GM23338 (cell line): ENCODE data around the gene CD180. TPM values are rescaled to one million over a fixed set of nuclear protein-coding genes. Genes with fewer than 3 reads are reported as not detected.

Experiments used
- ATAC-seq: fragments of 200-7000 bp; cut with Tn5 transposase; 3 replicates; pipeline ENCODE4 v1.9.1; 2020
- DNase-seq: peaks from one replicate; pipeline ENCODE4 v3.0.0-alpha.2; 2015; ENCODE audit warnings: low spot score
- H2AFZ ChIP-seq: fragments of 200-600 bp; sonication (generic); 2 replicates; pipeline ENCODE4 v1.8.0; 2016; ENCODE audit warnings: antibody characterized with exemption, mild to moderate bottlenecking, moderate library complexity
- H3F3A ChIP-seq: fragments of 200-600 bp; sonication (generic); replicated peaks from 2 replicates; pipeline ENCODE4 v1.8.0; 2017; ENCODE audit warnings: antibody characterized with exemption, mixed run types, low read depth
- H3K27ac ChIP-seq: fragments of 200-600 bp; sonication (generic); 2 replicates; pipeline ENCODE4 v1.6.1; 2016; ENCODE audit warnings: low read depth
- H3K27me3 ChIP-seq: fragments of 200-600 bp; sonication (generic); 2 replicates; pipeline ENCODE4 v1.8.0; 2016; ENCODE audit warnings: mild to moderate bottlenecking, mixed run types, moderate library complexity; ENCODE audit not compliant: insufficient read depth
- H3K36me3 ChIP-seq: fragments of 200-600 bp; sonication (generic); 2 replicates; pipeline ENCODE4 v1.8.0; 2016; ENCODE audit warnings: mild to moderate bottlenecking; ENCODE audit not compliant: insufficient read depth
- H3K4me1 ChIP-seq: fragments of 200-600 bp; sonication (generic); 2 replicates; pipeline ENCODE4 v1.8.0; 2016; ENCODE audit warnings: mild to moderate bottlenecking, moderate library complexity; ENCODE audit not compliant: insufficient read depth
- H3K4me2 ChIP-seq: fragments of 200-600 bp; sonication (generic); 2 replicates; pipeline ENCODE4 v1.7.1; 2017; ENCODE audit warnings: mixed run types
- H3K4me3 ChIP-seq: fragments of 200-600 bp; sonication (generic); 2 replicates; pipeline ENCODE4 v1.6.1; 2016; ENCODE audit warnings: mixed run types
- H3K79me2 ChIP-seq: fragments of 200-600 bp; sonication (generic); replicated peaks from 2 replicates; pipeline ENCODE4 v1.8.0; 2017; ENCODE audit warnings: mild to moderate bottlenecking; ENCODE audit not compliant: insufficient read depth
- H3K9me2 ChIP-seq: fragments of 200-600 bp; sonication (generic); 2 replicates; pipeline ENCODE4 v1.8.0; 2017; ENCODE audit not compliant: insufficient read depth
- H4K20me1 ChIP-seq: fragments of 200-600 bp; sonication (generic); replicated peaks from 2 replicates; pipeline ENCODE4 v1.8.0; 2017; ENCODE audit warnings: mild to moderate bottlenecking; ENCODE audit not compliant: insufficient read depth
- H3K27ac Mint-ChIP-seq: 2 replicates; pipeline ENCODE4 v1.8.0; 2020; ENCODE audit warnings: inconsistent platforms, mild to moderate bottlenecking, moderate library complexity, mixed read lengths
- H3K27me3 Mint-ChIP-seq: 3 replicates; pipeline ENCODE4 v1.8.0; 2022; ENCODE audit warnings: low read depth, mild to moderate bottlenecking, moderate library complexity, mixed read lengths, inconsistent platforms; ENCODE audit not compliant: insufficient read depth, poor library complexity
- H3K36me3 Mint-ChIP-seq: 3 replicates; pipeline ENCODE4 v1.8.0; 2021; ENCODE audit warnings: low read depth, mild to moderate bottlenecking, inconsistent platforms, moderate library complexity, mixed read lengths
- H3K4me1 Mint-ChIP-seq: 3 replicates; pipeline ENCODE4 v1.8.0; 2020; ENCODE audit warnings: mild to moderate bottlenecking, inconsistent platforms, mixed read lengths
- H3K4me3 Mint-ChIP-seq: 3 replicates; pipeline ENCODE4 v1.8.0; 2021; ENCODE audit warnings: moderate library complexity, mild to moderate bottlenecking, inconsistent platforms, mixed read lengths
- H3K9me3 Mint-ChIP-seq: 3 replicates; pipeline ENCODE4 v1.8.0; 2020; ENCODE audit warnings: moderate library complexity, mild to moderate bottlenecking, inconsistent platforms, mixed read lengths
- EZH2 ChIP-seq: fragments of 200-600 bp; sonication (generic); IDR thresholded peaks from one replicate; pipeline ENCODE4 v1.8.0; 2017; ENCODE audit warnings: antibody characterized with exemption, mild to moderate bottlenecking, low read depth; ENCODE audit not compliant: unreplicated experiment
- polyA plus RNA-seq: library from polyadenylated mRNA; unstranded; fragments of >200 nt; fragmentation: Nextera tagmentation; extraction: Ambion mirVana; gene quantifications from 2 replicates; pipeline ENCODE4 v1.2.1, GENCODE V29; 2016
- total RNA-seq: library from RNA; depleted of rRNA; stranded (reverse); fragments of >200 nt; shearing (Covaris generic); gene quantifications from 2 replicates; pipeline ENCODE4 v1.2.3, GENCODE V29; 2014
- TF ChIP-seq, protein P1 (sequence below): fragments of 250-450 bp; sonication (Bioruptor Pico); IDR thresholded peaks from 2 replicates; pipeline ENCODE4 v1.5.0; 2020; ENCODE audit warnings: mild to moderate bottlenecking, moderate library complexity

The CD180 gene
- total and polyA plus RNA-seq, 2 experiments from 2014 or later: not detected

DNA sequence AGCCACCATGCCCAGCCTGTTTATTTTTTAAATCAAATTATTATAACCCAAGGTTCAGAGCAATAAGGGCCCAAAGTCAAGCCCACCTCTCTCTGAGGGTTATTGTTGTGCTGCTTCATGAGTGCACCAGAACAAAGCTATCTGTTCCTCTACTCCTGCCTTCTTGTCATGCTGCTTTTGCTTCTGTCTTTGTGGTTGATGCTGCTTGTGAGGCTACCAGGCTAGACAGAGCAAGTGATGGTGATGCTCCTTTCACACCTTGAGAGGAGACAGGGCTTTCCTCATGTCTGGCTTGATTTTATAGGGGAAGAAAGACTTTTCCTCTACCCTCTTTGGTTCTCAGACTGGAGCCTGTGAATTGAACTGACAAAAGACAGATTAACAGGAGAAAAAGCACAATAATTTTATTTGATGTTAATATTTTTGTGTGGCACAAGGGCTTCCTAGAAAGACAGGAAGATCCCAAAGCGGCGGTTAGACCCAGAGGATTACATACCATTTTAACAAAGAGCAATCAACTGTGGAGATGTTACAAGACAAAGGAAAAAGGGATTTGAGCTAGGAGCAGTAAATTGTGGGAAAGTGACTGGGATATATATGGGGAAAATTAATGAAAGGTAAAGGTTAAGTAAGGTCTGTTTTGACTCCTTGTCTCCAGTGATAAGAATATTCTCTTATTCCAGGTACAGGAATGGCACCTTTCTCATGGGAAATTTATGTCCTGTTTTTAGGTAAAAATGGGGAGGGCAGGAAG is 4.4 kb upstream of the CD180 start:
- Mint-ChIP-seq H3K36me3 (no peaks in the 10 kb centered on the region; the same call in 2 of the 3 replicates), H3K27ac (no peak overlapping the region; the same call in 1 of the 2 replicates)

More for the DNA sequence above, 4.4 kb upstream of the CD180 start:
- Histone ChIP-seq H3K36me3 (no peaks in the 10 kb centered on the region; the same call in 1 of the 2 replicates), H3K4me1 (no peaks in the 10 kb centered on the region), H3K27me3 (no peaks in the 10 kb centered on the region), H3F3A (no peaks in the 10 kb centered on the region), H3K79me2 (no peaks in the 10 kb centered on the region), H3K27ac (no peak overlapping the region), H2AFZ (no peak overlapping the region), H3K4me2 (no peak overlapping the region), H3K4me3 (no peak overlapping the region), H4K20me1 (no peaks in the 10 kb centered on the region), H3K9me2 (no peaks in the 10 kb centered on the region; the same call in 1 of the 2 replicates)
- no peak for DNase-seq
- Mint-ChIP-seq H3K4me1 (no peaks in the 10 kb centered on the region), H3K4me3 (no peak overlapping the region), H3K27me3 (no peaks in the 10 kb centered on the region), H3K9me3 (peaks cover 7% of the 10 kb centered on the region; the same call in 2 of the 3 replicates)
- TF ChIP-seq, protein P1, sequence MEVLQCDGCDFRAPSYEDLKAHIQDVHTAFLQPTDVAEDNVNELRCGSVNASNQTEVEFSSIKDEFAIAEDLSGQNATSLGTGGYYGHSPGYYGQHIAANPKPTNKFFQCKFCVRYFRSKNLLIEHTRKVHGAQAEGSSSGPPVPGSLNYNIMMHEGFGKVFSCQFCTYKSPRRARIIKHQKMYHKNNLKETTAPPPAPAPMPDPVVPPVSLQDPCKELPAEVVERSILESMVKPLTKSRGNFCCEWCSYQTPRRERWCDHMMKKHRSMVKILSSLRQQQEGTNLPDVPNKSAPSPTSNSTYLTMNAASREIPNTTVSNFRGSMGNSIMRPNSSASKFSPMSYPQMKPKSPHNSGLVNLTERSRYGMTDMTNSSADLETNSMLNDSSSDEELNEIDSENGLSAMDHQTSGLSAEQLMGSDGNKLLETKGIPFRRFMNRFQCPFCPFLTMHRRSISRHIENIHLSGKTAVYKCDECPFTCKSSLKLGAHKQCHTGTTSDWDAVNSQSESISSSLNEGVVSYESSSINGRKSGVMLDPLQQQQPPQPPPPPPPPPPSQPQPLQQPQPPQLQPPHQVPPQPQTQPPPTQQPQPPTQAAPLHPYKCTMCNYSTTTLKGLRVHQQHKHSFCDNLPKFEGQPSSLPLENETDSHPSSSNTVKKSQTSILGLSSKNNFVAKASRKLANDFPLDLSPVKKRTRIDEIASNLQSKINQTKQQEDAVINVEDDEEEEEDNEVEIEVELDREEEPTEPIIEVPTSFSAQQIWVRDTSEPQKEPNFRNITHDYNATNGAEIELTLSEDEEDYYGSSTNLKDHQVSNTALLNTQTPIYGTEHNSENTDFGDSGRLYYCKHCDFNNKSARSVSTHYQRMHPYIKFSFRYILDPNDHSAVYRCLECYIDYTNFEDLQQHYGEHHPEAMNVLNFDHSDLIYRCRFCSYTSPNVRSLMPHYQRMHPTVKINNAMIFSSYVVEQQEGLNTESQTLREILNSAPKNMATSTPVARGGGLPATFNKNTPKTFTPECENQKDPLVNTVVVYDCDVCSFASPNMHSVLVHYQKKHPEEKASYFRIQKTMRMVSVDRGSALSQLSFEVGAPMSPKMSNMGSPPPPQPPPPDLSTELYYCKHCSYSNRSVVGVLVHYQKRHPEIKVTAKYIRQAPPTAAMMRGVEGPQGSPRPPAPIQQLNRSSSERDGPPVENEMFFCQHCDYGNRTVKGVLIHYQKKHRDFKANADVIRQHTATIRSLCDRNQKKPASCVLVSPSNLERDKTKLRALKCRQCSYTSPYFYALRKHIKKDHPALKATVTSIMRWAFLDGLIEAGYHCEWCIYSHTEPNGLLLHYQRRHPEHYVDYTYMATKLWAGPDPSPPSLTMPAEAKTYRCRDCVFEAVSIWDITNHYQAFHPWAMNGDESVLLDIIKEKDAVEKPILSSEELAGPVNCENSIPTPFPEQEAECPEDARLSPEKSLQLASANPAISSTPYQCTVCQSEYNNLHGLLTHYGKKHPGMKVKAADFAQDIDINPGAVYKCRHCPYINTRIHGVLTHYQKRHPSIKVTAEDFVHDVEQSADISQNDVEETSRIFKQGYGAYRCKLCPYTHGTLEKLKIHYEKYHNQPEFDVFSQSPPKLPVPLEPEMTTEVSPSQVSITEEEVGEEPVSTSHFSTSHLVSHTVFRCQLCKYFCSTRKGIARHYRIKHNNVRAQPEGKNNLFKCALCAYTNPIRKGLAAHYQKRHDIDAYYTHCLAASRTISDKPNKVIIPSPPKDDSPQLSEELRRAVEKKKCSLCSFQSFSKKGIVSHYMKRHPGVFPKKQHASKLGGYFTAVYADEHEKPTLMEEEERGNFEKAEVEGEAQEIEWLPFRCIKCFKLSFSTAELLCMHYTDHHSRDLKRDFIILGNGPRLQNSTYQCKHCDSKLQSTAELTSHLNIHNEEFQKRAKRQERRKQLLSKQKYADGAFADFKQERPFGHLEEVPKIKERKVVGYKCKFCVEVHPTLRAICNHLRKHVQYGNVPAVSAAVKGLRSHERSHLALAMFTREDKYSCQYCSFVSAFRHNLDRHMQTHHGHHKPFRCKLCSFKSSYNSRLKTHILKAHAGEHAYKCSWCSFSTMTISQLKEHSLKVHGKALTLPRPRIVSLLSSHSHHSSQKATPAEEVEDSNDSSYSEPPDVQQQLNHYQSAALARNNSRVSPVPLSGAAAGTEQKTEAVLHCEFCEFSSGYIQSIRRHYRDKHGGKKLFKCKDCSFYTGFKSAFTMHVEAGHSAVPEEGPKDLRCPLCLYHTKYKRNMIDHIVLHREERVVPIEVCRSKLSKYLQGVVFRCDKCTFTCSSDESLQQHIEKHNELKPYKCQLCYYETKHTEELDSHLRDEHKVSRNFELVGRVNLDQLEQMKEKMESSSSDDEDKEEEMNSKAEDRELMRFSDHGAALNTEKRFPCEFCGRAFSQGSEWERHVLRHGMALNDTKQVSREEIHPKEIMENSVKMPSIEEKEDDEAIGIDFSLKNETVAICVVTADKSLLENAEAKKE (CRISPR knock-in tag): no peak
- TF ChIP-seq EZH2: no peak
- ATAC-seq: no peak
